GM12892 (cell line): Measurements from ENCODE around the gene WDR20.

Source experiments
- POLR2A ChIP-seq: IDR thresholded peaks from 2 replicates; pipeline ENCODE4 v1.6.1; 2011; ENCODE audit warnings: low read depth, low read length, control low read depth
- POLR2AphosphoS5 ChIP-seq: IDR thresholded peaks from 2 replicates; pipeline ENCODE4 v1.6.1; 2011; ENCODE audit warnings: low read depth, low read length, control low read depth
- TAF1 ChIP-seq: IDR thresholded peaks from 2 replicates; pipeline ENCODE4 v1.6.1; 2011; ENCODE audit warnings: low read depth, mild to moderate bottlenecking, control low read depth, low read length, borderline replicate concordance

DNA sequence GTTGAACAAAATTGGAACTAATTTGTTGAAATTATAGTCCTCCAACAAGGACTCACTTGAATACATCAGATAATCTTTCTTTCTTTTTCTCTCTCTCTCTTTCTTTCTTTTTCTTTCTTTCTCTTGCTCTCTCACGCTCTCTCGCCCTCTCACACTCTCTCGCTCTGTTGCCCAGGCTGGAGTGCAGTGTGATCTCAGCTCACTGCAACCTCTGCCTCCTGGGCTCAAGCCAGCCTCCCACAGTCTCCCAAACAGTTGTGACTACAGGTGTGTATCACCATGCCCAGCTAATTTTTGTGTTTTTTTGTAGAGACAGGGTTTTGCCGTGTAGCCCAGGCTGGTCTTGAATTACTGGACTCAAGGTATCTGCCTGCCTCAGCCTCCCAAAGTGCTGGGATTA lies 22.8 kb downstream of the WDR20 start:
- TF ChIP-seq POLR2A (no peak), POLR2AphosphoS5 (no peak), TAF1 (no peak)
